ENCODE results near the gene CPNE2.
A peak's percentile ranks its signal among the peaks of the same experiment; 100 is the strongest.
"Not testable (repeated sequence)": the region's sequence is repeated elsewhere in the genome, so short reads cannot be mapped to it uniquely, and the experiment has no call there.

CPNE2 gene

DNA sequence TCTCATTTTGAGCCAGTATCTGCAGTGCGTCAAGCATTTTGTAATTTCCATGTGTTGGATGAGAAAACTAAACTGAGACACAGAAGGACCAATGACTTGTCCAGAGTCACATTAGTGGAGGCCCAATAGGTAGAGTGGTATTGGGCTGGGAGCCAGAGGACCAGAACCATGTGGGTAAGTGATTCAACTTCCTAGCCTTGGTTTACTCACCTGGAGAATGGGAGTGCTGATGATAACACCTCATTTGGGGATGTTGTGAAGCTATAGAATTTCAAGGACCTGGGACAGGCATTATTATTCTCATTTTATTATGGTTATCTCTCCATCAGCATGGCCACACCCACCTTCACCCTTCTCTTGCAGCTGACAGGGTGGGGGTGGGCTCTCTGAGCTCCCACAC lies 8.1 kb downstream of the CPNE2 start:
- DNase-seq = no peak

DNA sequence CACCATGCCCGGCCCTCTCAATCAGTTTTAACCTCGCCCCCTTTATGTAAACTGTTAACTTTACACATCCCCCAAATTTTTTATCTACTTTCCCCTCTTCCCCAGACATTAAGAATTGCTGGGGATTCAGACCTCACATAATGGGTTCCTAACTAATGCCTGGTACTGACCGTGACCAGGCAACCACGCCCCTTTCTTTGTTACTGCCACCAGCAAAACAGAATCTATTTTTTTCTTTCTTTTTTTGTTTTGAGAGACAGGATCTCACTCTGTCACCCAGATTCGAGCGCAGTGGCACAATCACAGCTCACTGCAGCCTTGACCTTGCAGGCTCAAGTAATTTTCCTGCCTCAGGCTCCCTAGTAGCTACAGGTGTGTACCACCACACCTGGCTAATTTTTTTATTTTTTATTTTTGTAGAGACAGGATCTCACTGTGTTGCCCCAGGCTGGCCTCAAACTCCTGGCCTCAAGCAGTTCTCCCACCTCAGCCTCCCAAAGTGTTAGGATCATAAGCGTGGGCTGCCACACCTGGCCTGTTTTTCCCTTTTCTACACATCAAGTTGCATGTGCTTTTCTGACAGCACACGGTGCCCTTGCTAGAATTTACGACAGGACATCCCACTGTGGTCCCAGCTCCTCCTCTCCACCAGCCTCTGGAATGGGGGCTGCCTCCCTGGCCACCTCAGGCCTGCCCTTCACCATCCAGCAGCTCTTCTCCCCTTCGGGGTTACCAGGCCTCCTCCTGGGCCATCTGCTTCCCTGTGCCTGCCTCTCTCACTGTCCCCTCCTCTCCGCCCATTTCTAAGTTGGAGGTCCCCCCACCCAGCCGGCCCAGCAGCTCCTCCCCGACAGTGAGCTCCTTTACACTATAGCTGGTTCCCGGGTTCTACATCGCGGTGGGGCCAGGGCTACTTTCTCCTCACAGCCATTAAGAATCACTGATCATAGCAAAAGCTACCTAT lies 10.8 kb downstream of the CPNE2 start:
- no peak for DNase-seq

DNA sequence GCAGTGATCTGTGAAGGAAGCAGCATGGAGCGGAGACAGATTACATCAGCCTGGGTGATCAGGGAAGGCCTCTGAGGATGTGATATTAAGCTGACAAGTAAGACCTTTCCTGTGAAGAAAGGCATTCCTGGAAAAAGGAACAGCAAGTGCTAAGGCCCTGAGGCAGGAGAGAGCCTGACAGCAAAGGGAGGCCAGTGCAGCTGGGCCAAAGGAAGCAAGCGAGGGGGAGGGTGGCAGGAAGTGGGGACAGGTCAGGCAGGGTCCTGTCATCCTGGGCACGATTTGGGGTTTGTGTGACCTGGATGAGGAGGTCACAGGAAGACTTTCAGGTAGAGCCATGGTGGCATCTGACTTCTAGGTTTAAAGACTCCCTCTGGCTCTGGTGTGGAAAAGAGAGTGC lies 12.3 kb downstream of the CPNE2 start:
- no peak for DNase-seq

DNA sequence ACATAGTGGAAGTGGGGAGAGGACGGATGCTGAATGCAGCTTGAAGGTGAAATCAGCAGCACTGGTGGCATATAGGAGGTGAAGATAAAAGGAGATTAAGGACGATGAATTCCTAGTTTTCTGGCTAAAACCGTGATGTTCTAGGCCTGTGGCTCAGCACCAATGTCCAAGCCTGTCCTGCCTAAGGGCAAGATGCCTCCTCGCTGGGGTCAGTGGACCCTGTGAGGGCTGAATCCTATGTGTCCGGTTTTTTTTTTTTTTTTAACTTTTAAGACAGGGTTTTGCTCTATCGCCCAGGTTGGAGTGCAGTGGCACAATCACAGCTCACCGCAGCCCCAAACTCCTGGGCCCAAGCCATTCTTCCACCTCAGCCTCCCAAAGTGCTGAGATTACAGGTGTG lies 12.8 kb downstream of the CPNE2 start:
- DNase-seq = no peak

DNA sequence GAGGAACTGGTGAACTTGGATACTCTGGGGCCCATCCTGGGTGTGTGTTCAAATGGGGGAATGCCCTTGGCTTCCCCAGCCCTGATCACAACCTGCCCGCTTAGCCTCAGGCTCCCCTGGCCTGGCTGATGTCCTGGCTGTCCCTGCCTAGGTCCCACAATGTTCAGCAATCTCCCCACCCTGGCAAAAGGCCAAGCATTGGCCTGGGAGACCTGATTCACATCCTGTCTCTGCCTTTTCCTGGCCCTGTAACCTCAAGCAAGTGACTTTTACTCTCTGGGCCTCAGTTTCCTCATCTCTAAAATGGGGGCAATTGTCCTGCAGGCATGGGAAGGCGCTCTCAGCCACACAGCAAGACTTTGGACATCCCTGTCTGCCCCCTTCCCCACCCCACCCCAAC lies 14.4 kb downstream of the CPNE2 start:
- DNase-seq = no peak

DNA sequence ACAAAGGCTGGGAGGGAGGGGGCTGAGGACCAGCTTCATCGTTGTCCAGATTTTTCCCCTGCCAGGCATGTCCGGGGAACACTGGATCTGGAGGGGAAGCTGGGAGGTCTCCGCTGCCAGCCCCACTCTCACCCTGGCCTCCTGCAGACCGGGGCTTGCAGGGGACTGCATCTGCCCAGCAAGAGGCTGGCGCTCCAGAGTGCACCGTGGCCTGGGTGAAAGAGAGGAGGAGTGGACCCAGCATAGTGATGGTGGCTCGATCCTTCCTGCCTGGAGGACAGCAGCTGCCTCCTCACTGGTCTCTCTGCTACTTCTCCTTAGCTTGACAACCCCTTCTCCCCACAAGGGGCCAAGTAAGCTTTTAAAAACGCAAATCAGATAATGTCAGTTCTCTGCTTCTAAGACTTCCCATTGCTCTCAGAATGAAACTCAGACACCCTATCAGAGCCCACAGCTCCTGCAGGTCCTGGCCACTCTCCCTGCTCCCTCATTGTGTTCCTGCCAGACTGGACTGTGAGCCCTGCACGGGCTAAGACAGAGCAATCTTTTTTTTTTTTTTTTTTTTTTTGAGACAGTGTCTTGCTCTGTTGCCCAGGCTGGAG lies 15.0 kb downstream of the CPNE2 start:
- no peak for DNase-seq

DNA sequence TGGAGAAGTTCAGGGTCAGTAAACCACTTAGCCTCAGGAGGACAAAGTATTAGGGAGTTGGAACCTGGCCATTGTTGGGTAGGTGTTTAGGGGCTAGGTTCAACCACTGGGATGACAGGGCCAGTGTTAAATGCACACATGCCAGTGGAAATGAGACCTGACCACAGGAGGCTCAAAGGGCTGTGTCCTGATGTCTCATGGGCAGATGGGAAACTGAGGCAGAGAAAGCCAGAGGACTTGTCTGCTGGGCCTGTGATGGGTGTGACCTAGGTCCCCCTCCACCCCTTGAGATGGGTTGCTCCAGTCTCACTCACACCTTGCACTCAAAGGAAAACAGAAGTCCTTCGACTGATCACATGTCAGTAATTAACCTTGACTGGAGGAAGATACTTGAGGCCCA lies 16.0 kb downstream of the CPNE2 start:
- no peak for DNase-seq

DNA sequence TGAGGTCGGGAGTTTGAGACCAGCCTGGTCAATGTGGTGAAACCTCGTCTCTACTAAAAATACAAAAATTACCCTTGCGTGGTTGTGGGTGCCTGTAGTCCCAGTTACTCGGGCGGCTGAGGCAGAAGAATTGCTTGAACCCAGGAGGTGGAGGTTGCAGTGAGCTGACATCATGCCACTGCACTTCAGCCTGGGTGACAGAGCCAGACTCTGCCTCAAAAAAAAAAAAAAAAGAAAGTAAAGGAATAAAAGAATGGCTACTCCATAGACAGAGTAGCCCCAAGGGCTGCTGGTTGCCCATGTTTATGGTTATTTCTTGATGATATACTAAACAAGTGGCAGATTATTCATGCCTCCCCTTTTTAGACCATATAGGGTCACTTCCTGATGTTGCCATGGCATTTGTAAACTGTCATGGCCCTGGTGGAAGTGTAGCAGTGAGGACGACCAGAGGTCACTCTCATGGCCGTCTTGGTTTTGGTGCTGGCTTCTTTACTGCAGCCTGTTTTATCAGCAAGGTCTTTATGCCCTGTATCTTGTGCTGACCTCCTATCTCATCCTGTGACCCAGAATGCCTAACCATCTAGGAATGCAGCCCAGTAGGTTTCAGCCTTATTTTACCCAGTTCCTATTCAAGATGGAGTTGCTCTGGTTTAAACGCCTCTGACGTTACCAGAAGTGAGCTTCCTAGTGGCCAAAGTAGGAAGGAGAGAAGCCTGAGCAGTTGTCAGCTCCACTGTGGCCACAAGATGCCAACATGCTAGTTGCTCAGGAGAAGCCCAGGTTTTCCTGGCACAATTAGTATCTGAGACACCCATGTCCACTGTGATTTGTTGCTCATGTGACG lies 17.1 kb downstream of the CPNE2 start:
- DNase-seq = not testable (repeated sequence)

DNA sequence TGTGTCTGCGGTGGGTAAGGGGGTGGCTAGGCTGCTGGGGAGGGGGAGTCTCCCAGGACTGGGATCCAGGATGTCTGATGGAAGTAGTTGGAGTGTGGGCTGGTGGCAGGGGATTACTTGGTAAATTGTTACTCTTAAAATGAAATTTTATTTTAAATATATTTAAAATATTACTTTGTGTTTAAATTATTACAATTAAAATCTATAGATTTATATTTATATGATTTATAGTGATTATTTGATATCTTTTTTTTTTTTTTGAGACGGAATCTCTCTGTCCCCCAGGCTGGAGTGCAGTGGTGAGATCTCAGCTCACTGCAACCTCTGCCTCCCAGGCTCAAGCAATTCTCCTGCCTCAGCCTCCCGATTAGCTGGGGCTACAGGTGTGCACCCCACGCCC lies 18.6 kb downstream of the CPNE2 start:
- DNase-seq = no peak

DNA sequence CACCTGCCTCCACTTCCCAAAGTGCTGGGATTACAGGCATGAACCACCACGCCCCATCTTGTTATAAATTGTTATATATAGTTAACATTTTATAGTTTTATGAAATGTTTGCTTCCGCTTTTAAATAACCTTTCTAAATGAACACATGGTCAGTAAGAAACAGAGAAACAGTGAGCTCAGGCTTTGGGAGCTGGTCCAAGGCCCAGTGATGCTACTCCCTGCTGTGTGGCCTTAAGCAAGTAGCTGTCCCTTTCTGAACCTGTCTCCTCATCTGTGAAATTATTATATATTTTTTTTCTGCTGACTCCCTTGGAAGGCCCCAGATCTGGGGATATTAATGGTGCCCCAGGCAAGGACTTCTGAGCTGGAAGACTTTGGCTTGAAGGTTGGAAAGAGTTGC lies 19.0 kb downstream of the CPNE2 start:
- DNase-seq = no peak

DNA sequence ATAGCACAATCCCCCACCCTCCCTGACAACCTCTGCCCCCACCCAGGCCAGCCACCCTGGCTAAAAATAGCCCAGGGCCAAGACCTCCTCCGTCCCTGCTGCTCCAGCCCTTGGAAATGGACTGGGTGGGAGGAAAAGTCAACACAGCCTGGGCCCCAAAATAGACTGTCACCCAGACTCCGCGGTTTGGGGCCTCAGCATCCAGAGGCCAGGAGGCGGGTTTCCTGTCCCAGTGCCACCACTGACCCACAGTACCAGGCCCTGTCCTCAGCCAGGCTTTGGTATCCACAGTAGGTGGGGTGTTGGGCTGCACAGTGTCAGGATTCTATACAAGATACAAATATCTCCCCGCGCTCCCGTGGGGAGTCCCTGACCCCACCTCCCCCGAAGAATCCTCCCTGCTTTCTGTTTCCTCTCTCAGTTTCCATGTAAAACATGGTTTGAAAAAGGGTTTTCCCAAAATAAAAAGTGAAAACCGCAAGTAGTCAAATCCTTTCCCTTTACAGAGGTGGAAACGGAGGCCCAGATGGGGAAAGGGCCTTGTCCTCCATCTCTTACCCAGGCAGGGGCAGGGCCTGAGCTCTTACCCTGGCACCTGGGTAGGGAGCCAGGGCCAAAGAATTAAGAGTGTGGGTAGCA lies 20.1 kb downstream of the CPNE2 start:
- DNase-seq = no peak

DNA sequence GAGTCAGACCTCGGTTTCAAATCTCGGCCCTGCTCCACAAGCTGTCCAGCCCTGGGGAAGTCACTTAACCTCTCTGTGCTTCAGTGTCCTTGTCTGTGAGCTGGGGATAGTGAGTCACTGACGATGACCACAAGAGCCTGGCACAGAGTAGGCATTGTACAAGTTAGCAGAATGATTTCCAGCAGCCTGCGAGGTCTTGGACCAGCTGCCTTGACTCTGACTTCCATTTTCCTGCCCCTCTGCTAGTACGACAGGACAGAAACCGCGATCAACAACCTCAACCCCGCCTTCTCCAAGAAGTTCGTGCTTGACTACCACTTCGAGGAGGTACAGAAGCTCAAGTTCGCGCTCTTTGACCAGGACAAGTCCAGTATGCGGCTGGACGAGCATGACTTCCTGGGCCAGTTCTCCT lies 20.7 kb downstream of the CPNE2 start:
- DNase-seq = no peak

DNA sequence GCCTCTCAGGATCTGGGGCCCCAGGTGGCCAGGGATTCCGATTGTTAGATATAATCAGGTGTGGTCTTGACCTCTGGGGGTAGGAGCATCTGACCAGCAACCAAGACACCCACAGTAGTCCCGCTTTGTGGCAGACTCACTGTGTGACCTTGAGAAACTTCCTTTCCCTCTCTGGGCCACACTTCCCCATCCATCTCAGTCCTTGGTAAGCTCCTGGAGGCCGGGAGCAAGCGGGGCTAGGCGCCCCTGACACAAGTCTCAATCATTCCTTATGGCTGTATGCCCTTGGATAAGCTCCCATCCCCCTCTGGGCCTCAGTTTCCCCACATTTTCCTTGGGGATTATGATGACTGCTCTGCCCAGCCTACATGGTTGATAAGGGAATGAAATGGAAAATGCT lies 21.3 kb downstream of the CPNE2 start:
- no peak for DNase-seq

DNA sequence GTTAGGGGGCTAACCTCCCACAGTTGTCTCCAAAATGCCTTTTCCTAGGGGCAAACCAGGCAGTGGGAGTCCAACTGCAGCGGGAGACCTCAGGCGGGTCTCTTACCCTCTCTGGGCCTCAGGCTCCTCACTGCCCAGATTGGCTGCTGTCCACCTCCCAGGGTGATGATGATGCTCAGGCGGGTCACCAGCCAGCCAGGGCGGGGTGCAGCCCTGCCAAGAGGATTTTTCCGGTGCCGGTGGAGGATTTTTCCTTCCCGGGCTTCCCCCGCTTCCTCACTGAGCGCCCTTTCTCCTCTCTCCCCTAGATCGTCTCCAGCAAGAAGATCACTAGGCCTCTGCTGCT lies 22.8 kb downstream of the CPNE2 start:
- no peak for DNase-seq

DNA sequence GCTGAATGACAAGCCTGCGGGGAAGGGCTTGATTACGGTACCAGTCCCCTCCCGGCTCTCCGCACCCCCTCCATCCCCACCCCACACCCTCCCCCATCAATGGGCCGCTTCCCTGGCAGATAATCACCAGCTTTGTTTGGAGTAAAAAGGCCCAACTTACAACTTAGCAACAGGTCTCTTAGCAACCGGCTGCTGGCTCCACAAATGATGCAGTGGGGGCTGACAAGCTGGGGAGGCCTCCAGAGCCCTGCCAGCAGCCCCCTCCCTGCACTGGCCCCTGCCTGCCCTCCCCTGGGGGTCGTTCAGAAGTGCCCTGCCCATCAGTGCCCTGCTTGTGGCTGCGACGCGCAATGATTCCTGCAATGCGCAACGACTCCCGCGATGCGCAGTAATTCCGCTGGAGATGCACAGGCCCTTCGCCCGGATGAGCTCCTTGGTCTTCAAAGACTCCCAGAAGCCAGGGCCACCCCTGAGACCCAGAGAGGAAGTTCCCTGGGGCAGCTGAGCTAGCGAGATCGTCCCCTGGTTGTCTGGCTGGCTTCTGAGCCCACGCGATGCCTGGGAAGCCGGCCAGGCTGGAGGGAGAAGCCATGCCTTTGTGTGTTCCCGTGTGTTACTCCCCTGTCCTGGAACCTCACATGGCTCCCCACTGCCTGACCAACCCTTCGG lies 23.3 kb downstream of the CPNE2 start:
- no peak for DNase-seq

DNA sequence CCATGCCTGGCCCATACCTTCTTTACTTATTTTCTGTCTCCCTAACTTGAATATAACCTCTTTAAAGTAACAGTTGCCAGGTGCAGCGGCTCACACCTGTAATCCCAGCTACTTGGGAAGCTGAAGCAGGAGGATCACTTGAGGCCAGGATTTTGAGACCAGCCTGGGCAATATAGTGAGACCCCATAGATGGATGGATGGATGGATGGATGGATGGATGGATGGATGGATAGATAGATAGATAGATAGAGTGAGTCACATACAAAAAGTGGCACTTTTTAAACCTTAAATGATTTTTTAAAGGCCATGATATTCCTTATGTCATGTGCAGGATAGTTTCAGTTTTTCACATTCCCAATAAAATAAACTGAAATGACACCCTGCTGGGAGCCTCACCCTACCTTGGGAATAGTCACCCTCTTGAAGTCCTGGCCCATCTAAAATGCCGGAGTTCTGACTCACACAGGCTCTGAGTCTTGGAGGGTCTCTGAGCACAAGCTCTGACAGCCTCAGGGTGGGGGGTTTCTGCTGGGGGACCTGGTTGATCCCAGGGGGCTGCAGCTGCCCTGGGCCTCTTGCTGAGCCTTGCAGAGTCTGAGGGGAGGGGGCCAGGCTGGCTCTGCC lies 26.2 kb downstream of the CPNE2 start:
- DNase-seq = no peak

DNA sequence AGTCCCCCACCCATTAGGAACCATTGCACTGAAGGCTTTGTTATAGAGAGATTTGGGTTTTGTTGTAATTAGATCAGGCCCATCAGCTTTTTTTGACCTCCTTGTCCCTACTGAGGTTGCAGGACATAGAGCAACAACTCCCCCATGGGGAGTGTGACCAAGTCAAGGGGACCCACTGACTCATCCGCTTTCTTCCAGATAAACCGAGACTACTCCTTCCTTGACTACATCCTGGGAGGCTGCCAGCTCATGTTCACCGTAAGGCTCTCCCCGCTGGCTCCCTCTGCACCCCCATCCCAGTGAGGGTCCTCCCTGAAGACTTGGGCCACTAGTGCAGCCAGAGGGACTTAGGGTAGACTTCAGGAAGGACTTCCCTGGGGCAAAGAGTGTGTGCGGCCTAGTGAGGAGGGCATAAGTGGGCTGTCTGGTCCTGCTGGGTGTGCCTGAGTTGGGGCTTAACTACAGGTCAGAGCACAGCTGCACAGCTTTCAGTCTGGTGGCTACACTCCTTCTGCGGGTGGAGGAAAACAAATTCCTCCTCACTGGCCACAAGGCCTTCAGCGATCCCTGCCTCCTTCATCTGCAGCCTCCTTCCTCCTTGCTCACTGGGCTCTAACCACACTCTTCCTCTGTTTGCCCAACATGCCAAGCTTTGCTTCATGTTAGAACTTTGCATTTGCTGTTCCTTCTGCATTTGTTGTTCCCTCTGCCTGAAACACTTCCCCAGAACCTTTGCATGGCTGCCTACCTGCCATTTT lies 31.0 kb downstream of the CPNE2 start:
- no peak for DNase-seq

DNA sequence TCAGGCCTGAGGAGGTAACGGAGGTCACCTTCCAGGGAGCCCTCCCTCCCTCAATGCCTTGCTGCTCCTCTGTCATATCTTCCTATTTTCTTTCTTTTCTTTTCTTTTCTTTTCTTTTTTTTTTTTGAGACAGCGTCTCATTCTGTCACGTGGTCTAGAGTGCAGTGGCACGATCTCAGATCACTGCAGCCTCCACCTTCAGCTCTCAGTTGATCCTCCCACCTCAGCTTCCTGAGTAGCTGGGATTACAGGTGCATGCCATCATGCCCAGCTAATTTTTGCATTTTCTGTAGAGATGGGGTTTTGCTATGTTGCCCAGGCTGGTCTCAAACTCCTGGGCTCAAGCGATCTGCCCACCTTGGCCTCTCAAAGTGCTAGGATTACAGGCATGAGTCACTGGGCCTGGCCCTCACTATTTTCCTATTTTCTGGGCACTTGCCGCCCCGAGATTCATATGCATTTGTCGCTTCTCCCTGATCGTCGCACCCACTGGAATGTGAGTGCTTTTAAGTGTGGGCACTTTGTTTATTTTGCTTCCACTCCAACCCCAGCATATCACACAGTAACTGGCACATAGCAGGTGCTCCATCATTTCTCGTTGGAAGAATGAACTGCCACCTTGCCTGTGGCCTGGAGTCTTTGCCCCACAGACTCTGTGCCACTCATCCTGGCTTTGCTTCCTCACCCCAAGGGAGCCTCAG lies 31.7 kb downstream of the CPNE2 start:
- peak; percentile 15 for DNase-seq

DNA sequence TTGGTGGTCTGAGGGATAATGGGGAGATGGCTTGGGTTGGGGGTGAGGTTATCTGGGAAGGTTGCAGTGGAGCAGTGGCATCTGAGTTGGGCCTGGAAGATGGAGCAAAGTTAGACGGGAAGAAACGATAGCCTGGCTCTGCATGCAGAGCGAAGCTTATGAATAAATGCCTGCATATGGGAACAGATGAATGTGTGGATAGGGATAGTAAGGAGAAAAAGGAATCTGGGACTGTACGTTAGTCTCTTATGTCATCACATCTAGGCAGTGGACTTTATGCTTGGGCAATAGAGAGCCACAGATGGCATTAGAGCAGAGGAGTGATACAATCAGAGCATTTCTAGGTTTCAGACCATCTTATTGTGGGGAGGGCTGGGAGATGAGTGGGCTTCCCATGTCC lies 33.0 kb downstream of the CPNE2 start:
- no peak for DNase-seq

DNA sequence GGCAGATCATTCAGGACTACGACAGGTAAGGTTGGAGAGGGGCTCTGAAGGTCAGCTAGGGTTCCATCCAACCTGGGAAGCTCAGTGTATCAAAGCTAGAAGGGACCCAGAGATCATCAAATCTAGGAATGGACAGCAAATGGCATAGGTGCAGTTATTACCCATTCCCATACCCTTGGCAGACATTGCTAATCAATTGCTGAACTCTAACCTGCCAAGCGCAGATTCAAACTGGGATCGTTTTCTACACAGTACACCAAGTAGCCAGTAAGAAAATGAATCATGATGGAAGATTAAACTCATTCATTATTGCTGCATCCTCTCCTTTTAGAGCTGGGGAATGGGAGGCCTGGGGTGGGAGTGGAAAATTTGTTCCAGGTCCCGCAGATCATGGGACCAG lies 33.6 kb downstream of the CPNE2 start:
- DNase-seq = no peak

DNA sequence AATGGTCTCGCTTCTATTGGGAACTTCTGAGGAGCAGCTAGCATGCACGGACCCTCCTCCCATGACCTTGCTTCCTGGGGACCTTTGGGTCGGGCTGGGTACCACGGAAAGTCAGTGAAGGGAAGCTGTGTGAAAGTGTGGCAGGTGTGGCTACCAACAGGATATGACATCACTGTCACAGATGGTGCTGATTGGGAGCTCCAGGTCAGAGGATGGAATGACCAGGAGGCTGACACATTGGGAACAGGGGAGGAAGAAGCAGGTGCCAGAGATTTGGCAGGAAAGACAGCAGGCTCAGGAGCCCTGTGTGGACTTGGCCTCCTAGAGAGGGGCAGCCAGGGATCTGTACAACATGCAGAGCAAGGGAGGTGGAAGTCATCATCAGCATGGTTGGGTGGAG lies 34.0 kb downstream of the CPNE2 start:
- DNase-seq = no peak
